ENCODE results near the gene CKAP5. TPM values are rescaled to one million over a fixed set of nuclear protein-coding genes. Genes with fewer than 3 reads are reported as not detected.

CKAP5 gene
- total RNA-seq, 1 experiment from 2014 or later: 221 TPM

DNA sequence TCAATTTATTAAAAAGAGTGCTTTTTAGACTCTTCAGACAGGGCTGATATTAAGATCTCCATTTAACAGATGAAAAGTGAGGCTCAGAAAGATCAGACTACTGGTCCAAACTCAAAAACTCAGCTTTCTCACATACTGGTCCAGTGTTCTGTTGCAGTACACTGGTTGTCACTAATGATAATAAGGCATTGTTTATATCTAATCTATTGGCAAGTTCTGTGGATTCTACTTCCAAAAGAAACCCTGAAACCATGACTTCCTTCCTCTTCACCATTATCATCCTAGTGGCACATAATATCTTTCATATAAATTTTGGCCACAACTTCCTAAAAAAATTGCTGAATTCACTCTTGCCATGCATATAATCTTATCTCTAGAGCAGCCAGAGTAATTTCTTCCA lies 90.1 kb downstream of the CKAP5 start:
- intact Hi-C loops (cut with micrococcal nuclease; ENCODE audit: unreplicated experiment): no loop called here
- no peaks in the 10 kb centered on the region for H3K27me3 Mint-ChIP-seq (ENCODE audit: insufficient read depth, unreplicated experiment)
- H3K36me3 ChIP-seq (ENCODE audit: control insufficient read depth, insufficient read depth, low read length): peaks cover 7% of the 10 kb centered on the region

DNA sequence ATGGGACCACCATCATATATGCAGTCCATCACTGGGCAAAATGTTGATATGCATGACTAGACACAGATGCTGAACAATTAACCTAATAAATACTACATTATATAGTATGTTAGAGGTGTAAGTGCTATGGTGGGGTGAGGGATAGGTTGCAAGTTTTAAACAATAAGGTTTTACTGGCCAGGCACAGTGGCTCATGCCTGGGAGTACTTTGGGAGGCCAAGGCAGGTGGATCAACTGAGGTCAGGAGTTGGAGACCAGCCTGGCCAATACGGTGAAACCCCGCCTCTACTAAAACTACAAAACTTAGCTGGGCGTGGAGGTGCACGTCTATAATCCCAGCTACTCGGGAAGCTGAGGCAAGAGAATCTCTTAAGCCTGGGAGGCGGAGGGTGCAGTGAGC lies 98.9 kb downstream of the CKAP5 start:
- H3K27me3 Mint-ChIP-seq (ENCODE audit: insufficient read depth, unreplicated experiment): no peaks in the 10 kb centered on the region
- Histone ChIP-seq H3K4me1 (peaks cover 14% of the 10 kb centered on the region), H3K36me3 (ENCODE audit: control insufficient read depth, insufficient read depth, low read length) (peaks cover 9% of the 10 kb centered on the region), H3K9me3 (no peaks in the 10 kb centered on the region), H3K27me3 (replicated peaks; ENCODE audit: control insufficient read depth, insufficient read depth, low read length) (no peaks in the 10 kb centered on the region), H3K4me3 (ENCODE audit: low read depth, low read length) (no peak overlapping the region)
- H3K27ac Mint-ChIP-seq (ENCODE audit: unreplicated experiment): no peak overlapping the region
- no peaks in the 10 kb centered on the region for H3K9me3 Mint-ChIP-seq (ENCODE audit: unreplicated experiment)
- ChIA-PET CTCF (no interaction called here), POLR2A (no interaction called here)
- TF ChIP-seq, protein P1, sequence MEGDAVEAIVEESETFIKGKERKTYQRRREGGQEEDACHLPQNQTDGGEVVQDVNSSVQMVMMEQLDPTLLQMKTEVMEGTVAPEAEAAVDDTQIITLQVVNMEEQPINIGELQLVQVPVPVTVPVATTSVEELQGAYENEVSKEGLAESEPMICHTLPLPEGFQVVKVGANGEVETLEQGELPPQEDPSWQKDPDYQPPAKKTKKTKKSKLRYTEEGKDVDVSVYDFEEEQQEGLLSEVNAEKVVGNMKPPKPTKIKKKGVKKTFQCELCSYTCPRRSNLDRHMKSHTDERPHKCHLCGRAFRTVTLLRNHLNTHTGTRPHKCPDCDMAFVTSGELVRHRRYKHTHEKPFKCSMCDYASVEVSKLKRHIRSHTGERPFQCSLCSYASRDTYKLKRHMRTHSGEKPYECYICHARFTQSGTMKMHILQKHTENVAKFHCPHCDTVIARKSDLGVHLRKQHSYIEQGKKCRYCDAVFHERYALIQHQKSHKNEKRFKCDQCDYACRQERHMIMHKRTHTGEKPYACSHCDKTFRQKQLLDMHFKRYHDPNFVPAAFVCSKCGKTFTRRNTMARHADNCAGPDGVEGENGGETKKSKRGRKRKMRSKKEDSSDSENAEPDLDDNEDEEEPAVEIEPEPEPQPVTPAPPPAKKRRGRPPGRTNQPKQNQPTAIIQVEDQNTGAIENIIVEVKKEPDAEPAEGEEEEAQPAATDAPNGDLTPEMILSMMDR (IDR thresholded peaks at IDR 0.05; ENCODE audit: insufficient read depth in 1 of 2, low read depth in 1 of 2, low read length in 1 of 2, severe bottlenecking in 1 of 2, unreplicated experiment in 1 of 2): no peak
- DNase-seq: no peak
- H3K36me3 Mint-ChIP-seq (ENCODE audit: insufficient read depth, unreplicated experiment): peaks cover 96% of the 10 kb centered on the region
- no peak overlapping the region for H3K4me3 Mint-ChIP-seq (ENCODE audit: unreplicated experiment)
- no TSS peak for BruUV-seq (replicated peaks)
- intact Hi-C loops (cut with micrococcal nuclease; ENCODE audit: unreplicated experiment): no loop called here
- H3K4me1 Mint-ChIP-seq (ENCODE audit: low read depth, unreplicated experiment): peaks cover 6% of the 10 kb centered on the region

More for the DNA sequence above, 90.1 kb downstream of the CKAP5 start:
- H3K4me3 Mint-ChIP-seq (ENCODE audit: unreplicated experiment): no peak overlapping the region
- H3K9me3 ChIP-seq: no peaks in the 10 kb centered on the region
- no TSS peak for BruUV-seq (replicated peaks)
- ChIA-PET CTCF (no interaction called here), POLR2A (no interaction called here)
- no peaks in the 10 kb centered on the region for H3K9me3 Mint-ChIP-seq (ENCODE audit: unreplicated experiment)
- H3K4me1 Mint-ChIP-seq (ENCODE audit: low read depth, unreplicated experiment): no peaks in the 10 kb centered on the region
- no peak for DNase-seq
- no peak overlapping the region for H3K27ac Mint-ChIP-seq (ENCODE audit: unreplicated experiment)
- H3K36me3 Mint-ChIP-seq (ENCODE audit: insufficient read depth, unreplicated experiment): peaks cover 94% of the 10 kb centered on the region
- no peak overlapping the region for H3K4me3 ChIP-seq (ENCODE audit: low read depth, low read length)
- H3K4me1 ChIP-seq: 0 out of 2 replicates have a peak, but pooled peaks cover 7% of the 10 kb centered on the region
- no peaks in the 10 kb centered on the region for H3K27me3 ChIP-seq (replicated peaks; ENCODE audit: control insufficient read depth, insufficient read depth, low read length)
- TF ChIP-seq, protein P1 (IDR thresholded peaks at IDR 0.05; ENCODE audit: insufficient read depth in 1 of 2, low read depth in 1 of 2, low read length in 1 of 2, severe bottlenecking in 1 of 2, unreplicated experiment in 1 of 2): no peak

DNA sequence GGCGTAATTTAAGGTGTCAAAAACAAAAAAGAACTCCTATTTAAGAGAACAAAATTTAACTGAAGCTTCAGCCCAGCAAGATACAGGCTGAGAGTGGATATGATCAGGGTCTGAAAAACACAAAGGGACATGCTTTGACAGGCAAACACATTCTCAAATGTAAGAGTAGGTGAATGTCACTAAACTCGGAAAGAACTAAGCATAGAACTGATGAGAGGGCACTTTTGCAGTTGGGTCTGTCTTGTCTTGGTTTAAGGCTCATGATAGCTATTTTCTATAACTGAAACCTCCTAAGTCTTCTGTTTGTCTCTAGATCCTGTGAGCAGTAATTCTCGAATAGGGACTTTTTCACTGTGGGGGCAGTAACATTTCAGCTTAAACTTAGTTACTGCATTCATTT lies 100.1 kb downstream of the CKAP5 start:
- ChIA-PET POLR2A (no interaction called here), CTCF (no interaction called here)
- Histone ChIP-seq H3K9me3 (no peaks in the 10 kb centered on the region), H3K4me3 (ENCODE audit: low read depth, low read length) (no peak overlapping the region), H3K36me3 (ENCODE audit: control insufficient read depth, insufficient read depth, low read length) (peaks cover 9% of the 10 kb centered on the region), H3K4me1 (peaks cover 10% of the 10 kb centered on the region), H3K27me3 (replicated peaks; ENCODE audit: control insufficient read depth, insufficient read depth, low read length) (no peaks in the 10 kb centered on the region)
- Mint-ChIP-seq H3K4me1 (ENCODE audit: low read depth, unreplicated experiment) (peaks cover 6% of the 10 kb centered on the region), H3K27me3 (ENCODE audit: insufficient read depth, unreplicated experiment) (no peaks in the 10 kb centered on the region), H3K4me3 (ENCODE audit: unreplicated experiment) (no peak overlapping the region), H3K36me3 (ENCODE audit: insufficient read depth, unreplicated experiment) (peaks cover 98% of the 10 kb centered on the region), H3K9me3 (ENCODE audit: unreplicated experiment) (no peaks in the 10 kb centered on the region), H3K27ac (ENCODE audit: unreplicated experiment) (no peak overlapping the region)
- DNase-seq: no peak
- intact Hi-C loops (cut with micrococcal nuclease; ENCODE audit: unreplicated experiment): no loop called here
- TF ChIP-seq, protein P1 (IDR thresholded peaks at IDR 0.05; ENCODE audit: insufficient read depth in 1 of 2, low read depth in 1 of 2, low read length in 1 of 2, severe bottlenecking in 1 of 2, unreplicated experiment in 1 of 2): no peak
- BruUV-seq (replicated peaks): no TSS peak

Measured in Caco-2 (cell line).